GM04504 (cell line): ENCODE measurements around the gene TMEM61.
"Not testable (repeated sequence)": the region's sequence is repeated elsewhere in the genome, so short reads cannot be mapped to it uniquely, and the experiment has no call there.

Experiments
- DNase-seq: peaks from one replicate; pipeline ENCODE4 v3.0.0-alpha.2; 2012; ENCODE audit warnings: low read depth

The TMEM61 gene

GRCh38 chr1:54962612-54963395 is 17.6 kb upstream of the TMEM61 start:
- no peak for DNase-seq

- DNase-seq: not testable (repeated sequence)
Measured at GRCh38 chr1:54963829-54964228, 16.6 kb upstream of the TMEM61 start.

GRCh38 chr1:54965624-54966340 is 14.6 kb upstream of the TMEM61 start:
- no peak for DNase-seq

GRCh38 chr1:54967372-54967771 is 13.1 kb upstream of the TMEM61 start:
- no peak for DNase-seq

- no peak for DNase-seq
Measured at GRCh38 chr1:54968551-54968950, 11.9 kb upstream of the TMEM61 start.

- no peak for DNase-seq
Measured at GRCh38 chr1:54969879-54970278, 10.5 kb upstream of the TMEM61 start.

GRCh38 chr1:54970901-54971300 is 9.5 kb upstream of the TMEM61 start:
- no peak for DNase-seq

GRCh38 chr1:54971317-54971791 is 9.1 kb upstream of the TMEM61 start:
- DNase-seq: no peak

GRCh38 chr1:54972436-54972835 is 8.0 kb upstream of the TMEM61 start:
- no peak for DNase-seq

- DNase-seq: no peak
Measured at GRCh38 chr1:54973205-54973921, 7.1 kb upstream of the TMEM61 start.

- no peak for DNase-seq
Measured at GRCh38 chr1:54975356-54976108, 4.9 kb upstream of the TMEM61 start.

GRCh38 chr1:54976747-54977146 is 3.7 kb upstream of the TMEM61 start:
- DNase-seq: no peak

- DNase-seq: no peak
Measured at GRCh38 chr1:54977533-54978297, 2.7 kb upstream of the TMEM61 start.

- DNase-seq: no peak
Measured at GRCh38 chr1:54978528-54979326, 1.7 kb upstream of the TMEM61 start.

- DNase-seq: no peak
Measured at GRCh38 chr1:54979327-54979891, 1.0 kb upstream of the TMEM61 start.

- DNase-seq: no peak
Measured at GRCh38 chr1:54980046-54980527, 341 bp upstream of the TMEM61 start.

- no peak for DNase-seq
Measured at GRCh38 chr1:54981466-54981865, 1.0 kb downstream of the TMEM61 start.

GRCh38 chr1:54982739-54983138 is 2.3 kb downstream of the TMEM61 start:
- no peak for DNase-seq

- DNase-seq: no peak
Measured at GRCh38 chr1:54984131-54984842, 3.9 kb downstream of the TMEM61 start.
